ENCODE data around the gene ARL8B.

The ARL8B gene

DNA sequence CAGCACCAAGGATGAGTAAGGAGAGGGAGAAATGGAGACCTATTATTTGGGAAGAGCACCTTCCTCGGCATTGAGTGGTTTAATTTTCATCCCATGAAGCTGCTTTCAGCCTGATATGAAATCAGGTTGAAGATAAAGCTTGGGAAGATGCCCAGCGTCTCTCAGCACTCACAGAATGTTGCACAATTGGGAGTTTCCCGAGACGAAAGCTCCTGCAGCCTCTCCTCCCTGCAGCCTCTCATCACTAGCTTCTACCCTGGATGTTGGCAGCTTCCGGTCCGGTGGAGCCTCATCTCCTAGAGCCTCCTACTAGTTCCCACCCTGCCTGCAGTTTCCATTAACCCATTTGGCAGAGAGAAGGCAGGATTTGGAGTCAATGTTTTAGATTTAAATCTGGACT is 105.7 kb downstream of the ARL8B start:
- Histone ChIP-seq H3K4me2 (ENCODE audit: low read length) (no peak overlapping the region), H3K27ac (no peak overlapping the region), H3K4me1 (no peaks in the 10 kb centered on the region), H3K9ac (no peak overlapping the region), H3K79me2 (no peaks in the 10 kb centered on the region), H3K4me3 (ENCODE audit: low read depth, low read length) (no peak overlapping the region), H2AFZ (no peak overlapping the region), H3K27me3 (ENCODE audit: control insufficient read depth, insufficient read depth, low read length) (no peaks in the 10 kb centered on the region), H3K9me3 (ENCODE audit: control insufficient read depth, low read length) (no peaks in the 10 kb centered on the region), H3K36me3 (ENCODE audit: control insufficient read depth, insufficient read depth, low read length) (no peaks in the 10 kb centered on the region)
- TF ChIP-seq, protein P1, sequence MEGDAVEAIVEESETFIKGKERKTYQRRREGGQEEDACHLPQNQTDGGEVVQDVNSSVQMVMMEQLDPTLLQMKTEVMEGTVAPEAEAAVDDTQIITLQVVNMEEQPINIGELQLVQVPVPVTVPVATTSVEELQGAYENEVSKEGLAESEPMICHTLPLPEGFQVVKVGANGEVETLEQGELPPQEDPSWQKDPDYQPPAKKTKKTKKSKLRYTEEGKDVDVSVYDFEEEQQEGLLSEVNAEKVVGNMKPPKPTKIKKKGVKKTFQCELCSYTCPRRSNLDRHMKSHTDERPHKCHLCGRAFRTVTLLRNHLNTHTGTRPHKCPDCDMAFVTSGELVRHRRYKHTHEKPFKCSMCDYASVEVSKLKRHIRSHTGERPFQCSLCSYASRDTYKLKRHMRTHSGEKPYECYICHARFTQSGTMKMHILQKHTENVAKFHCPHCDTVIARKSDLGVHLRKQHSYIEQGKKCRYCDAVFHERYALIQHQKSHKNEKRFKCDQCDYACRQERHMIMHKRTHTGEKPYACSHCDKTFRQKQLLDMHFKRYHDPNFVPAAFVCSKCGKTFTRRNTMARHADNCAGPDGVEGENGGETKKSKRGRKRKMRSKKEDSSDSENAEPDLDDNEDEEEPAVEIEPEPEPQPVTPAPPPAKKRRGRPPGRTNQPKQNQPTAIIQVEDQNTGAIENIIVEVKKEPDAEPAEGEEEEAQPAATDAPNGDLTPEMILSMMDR (IDR thresholded peaks at IDR 0.05), result no peak

DNA sequence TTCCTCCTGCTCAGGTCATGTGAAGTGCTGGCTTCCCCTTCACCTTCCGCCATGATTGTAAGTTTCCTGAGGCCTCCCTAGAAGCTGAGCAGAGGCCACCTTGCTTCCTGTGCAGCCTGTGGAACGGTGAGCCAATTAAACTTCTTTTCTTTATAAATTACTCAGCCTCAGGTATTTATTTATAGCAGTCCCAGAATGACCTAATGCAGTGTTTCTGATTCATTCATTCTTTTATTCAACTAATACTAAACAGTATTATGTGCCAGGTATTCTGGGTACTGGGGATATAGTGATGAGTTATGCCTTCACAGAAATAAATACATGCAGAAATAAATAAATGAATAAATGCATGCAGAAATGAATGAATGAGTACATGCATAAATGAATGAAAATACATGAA is 107.3 kb downstream of the ARL8B start:
- H3K4me3 ChIP-seq (ENCODE audit: low read depth, low read length), result no peak overlapping the region
- H3K36me3 ChIP-seq (ENCODE audit: control insufficient read depth, insufficient read depth, low read length), result no peaks in the 10 kb centered on the region
- TF ChIP-seq, protein P1 (IDR thresholded peaks at IDR 0.05), result no peak
- no peaks in the 10 kb centered on the region for H3K79me2 ChIP-seq
- no peaks in the 10 kb centered on the region for H3K27me3 ChIP-seq (ENCODE audit: control insufficient read depth, insufficient read depth, low read length)
- no peak overlapping the region for H2AFZ ChIP-seq
- H3K4me1 ChIP-seq, result no peaks in the 10 kb centered on the region
- no peaks in the 10 kb centered on the region for H3K9me3 ChIP-seq (ENCODE audit: control insufficient read depth, low read length)
- H3K9ac ChIP-seq, result no peak overlapping the region
- no peak overlapping the region for H3K4me2 ChIP-seq (ENCODE audit: low read length)
- no peak overlapping the region for H3K27ac ChIP-seq

Measured in parathyroid adenoma (tissue), 2 donors.